ENCODE results near the gene LMTK2.

Gene LMTK2

DNA sequence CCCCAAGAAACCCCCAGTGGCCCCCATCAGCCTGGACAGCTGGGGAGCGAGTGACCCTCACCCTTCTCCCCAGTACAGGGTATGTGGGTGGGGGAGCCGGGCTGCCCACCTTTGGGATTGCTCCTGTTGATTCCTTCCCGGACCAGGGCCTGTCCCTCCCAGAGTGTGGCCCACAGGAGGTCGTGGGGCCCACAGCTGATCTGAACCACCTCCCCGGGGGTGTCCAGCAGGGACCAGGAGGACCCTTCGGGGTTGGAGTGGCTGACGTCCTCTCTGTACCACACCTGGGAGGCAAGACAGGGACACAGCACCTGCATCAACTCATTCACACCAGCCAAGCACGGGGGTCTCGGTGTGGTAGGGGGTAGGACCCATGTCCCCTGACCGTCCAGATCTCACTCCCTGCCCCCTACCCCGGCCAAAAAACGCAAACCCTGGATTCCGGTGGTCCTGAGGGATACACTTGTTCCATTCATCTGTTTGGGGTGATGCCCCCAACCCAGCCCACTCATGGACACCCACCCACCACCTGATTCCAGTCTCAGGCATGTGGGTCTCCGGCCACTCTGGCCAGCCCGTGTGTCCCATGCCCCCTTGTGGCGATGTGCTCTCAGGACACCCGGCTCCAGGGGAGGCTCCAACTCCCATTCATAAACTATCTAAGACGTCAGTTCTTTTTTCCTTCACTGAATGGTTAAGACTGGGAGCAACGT is 134.5 kb downstream of the LMTK2 start:
- DNase-seq, result no peak

- no peak for DNase-seq
Measured at GRCh38 chr7:98241674-98242241, 135.1 kb downstream of the LMTK2 start.

DNA sequence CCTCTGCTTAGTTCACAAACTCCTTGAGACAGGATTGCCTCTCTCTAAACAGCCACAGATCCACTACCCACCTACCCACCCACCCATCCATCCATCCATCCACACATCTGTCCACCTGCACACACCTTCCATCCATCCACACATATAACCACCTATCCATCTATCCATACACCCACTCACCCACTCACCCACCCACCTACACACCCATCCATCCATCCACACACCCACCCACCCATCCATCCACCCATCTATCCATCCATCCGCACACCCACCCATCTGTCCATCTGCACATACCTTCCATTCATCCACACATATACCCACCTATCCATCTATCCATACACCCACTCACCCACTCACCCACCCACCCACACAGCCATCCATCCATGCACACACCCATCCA is 135.7 kb downstream of the LMTK2 start:
- DNase-seq, result no peak

DNA sequence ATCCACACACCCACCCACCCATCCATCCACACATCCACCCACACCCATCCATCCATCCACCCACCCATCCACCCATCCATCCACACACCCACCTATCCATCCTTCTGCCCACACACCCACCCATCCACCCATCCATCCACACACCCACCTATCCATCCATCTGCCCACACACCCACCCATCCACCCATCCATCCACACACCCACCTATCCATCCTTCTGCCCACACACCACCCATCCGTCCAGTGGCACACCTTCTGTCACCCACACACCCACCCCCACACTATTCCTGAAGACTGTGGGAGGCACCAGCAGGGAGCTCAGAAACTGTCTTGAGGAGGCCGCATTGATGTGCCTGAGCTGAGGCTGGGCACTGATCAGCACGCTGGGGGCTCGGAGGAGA is 136.3 kb downstream of the LMTK2 start:
- no peak for DNase-seq

DNA sequence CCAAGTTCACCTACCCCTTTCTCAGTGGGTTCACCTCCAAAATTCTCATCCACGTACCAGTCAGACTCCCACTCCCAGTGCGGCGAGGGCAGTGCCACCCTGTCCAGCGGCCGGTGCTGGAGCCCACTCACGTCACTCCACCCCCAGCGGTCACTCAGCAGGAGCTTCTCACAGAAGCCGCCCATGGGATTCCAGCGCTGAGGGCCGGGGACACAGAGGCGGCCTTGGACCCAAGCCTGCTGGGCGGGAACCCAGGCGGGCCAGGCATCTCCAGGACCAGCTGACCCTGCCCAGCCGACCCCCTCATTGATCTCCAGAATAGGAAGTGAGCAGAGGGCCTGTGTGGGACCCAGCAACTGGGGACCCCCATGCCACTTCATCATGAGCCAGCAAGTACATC is 138.2 kb downstream of the LMTK2 start:
- DNase-seq, result no peak

DNA sequence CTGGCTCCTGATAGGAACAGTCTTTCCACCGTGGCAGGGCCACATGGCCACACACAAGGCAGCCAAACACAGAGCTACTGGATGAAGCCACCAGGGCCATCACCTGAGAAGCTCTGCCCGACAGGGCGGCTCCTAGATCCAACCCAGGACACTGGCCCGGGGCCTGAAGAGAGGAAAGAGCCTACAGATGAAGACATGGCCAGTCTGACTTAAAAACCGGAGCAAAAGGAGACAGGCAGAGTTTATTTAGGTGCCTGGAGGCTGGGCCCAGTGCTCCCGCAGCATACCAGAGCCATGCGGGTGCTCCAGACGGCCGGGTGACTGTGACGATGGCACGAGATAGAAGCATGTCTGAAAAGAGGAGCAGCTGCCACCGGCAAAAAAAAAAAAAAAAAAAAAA is 141.5 kb downstream of the LMTK2 start:
- no peak for DNase-seq

- no peak for DNase-seq
Measured at GRCh38 chr7:98249106-98249505, 142.4 kb downstream of the LMTK2 start.

- no peak for DNase-seq
Measured at GRCh38 chr7:98250789-98251188, 144.1 kb downstream of the LMTK2 start.

GRCh38 chr7:98251231-98251600 is 144.6 kb downstream of the LMTK2 start:
- no peak for DNase-seq

GRCh38 chr7:98251601-98252424 is 145.2 kb downstream of the LMTK2 start, which contains the start of gene TECPR1:
TECPR1 (minus strand) TSS chr7:98252232; CDS start chr7:98246146, 6,086 bp downstream.
- peak; percentile 92 for DNase-seq

DNA sequence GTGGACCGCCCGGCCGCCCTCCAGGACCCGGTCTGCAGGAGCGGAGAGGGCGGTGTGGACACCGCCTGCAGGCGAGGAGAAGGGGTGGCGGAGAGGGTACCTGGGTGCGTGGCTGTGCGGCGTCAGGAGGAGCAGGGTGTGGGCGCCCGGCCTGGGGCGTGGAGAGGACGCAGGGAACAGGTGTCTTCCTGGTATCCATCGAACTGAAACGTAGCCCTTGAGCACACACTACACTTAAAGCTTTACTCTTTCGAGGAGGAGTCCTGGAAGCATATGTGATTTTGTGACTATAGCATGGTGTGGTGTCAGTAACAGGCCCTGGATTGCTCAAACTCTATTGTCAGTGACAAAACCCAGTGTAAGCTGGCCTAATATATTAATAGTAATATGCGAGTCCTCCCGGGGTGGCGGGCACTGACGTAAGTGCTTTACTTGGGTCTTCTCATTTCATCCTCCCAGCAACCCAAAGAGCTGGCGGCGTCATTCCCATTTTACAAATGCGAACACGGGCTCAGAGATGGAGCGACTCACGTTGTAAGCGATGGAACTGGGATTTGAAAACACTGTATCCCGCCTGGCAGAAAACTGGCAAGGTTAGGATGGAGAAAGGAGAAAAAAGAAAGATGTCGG is 145.9 kb downstream of the LMTK2 start:
- no peak for DNase-seq

DNA sequence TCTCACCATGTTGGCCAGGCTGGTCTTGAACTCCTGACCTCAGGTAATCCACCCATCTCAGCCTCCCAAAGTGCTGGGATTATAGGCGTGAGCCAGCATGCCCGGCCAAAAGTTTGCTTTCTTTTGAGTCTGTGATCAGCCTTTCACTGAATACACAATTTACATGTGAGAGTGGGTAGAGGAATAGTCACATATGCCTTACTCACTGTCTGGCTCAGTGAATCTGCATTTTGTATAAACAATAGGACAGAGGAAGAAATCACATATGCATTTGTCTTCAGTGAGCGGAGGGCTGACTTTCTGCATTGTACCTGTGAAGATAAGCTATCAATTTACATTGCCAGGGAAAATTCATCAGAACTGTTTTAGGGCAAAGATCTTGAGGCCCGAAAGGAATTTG is 147.9 kb downstream of the LMTK2 start:
- no peak for DNase-seq

DNA sequence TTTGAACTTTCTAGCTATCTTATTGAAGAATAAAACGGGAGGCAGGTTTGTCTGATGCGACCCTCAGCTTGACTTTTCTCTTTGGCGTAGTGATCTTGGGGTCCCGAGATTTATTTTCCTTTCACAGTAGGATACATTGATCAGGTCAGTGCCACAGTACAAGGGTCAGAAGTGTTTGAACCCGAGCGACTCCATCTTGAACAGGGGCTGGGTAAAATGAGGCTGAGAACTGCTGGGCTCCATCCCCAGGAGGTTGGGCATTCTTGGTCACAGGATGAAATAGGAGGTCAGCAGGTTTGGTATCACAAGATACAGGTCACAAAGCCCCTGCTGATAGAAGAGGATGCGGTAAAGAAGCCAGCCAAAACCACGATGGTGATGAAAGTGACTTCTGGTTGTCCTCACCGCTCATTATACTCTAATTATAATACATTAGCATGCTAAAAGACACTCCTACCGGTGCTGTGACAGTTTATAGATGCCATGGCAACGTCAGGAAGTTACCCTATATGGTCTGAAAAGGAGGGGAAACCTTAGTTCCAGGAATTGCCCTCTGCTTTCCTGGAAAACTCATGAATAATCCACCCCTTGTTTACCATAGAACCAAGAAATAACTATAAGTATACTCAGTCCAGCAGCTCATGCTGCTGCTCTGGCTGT is 148.4 kb downstream of the LMTK2 start:
- no peak for DNase-seq

- DNase-seq, result no peak
Measured at GRCh38 chr7:98256431-98256830, 149.8 kb downstream of the LMTK2 start.

DNA sequence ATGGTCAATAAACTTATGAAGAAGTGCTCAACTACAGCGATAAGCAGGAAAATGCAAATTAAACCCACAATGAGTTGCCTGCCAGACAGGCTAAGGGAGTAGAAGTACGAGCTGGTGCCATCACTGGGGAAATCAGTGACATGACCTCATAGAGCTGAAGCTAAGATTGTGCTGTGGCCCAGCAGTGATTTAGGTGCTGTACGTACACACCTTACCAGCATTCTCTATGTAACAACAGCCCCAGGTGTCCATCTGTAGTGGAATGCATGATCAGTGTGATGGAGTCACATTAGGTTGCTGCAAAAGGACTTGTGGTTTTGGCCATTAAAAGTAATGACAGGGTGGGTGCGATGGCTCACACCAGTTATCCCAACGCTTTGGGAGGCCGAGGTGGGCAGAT is 151.0 kb downstream of the LMTK2 start:
- no peak for DNase-seq
